ENCODE results near the gene CRYZ.
"Not testable (repeated sequence)": the region's sequence is repeated elsewhere in the genome, so short reads cannot be mapped to it uniquely, and the experiment has no call there.

Gene CRYZ

GRCh38 chr1:74683656-74684055, 49.2 kb downstream of the CRYZ start:
- in situ Hi-C loops (cut with MboI; ENCODE audit: low sequenced_read_pairs), result loop anchor here (25.0 kb wide), 1 partner anchor 846 kb away; no protein-coding TSS in a partner anchor

GRCh38 chr1:74681851-74682250, 51.0 kb downstream of the CRYZ start:
- in situ Hi-C loops (cut with MboI; ENCODE audit: low sequenced_read_pairs), result loop anchor here (25.0 kb wide), 1 partner anchor 845 kb away; no protein-coding TSS in a partner anchor

GRCh38 chr1:74681449-74681848, 51.4 kb downstream of the CRYZ start:
- in situ Hi-C loops (cut with MboI; ENCODE audit: low sequenced_read_pairs), result loop anchor here (25.0 kb wide), 1 partner anchor 844 kb away; no protein-coding TSS in a partner anchor

- in situ Hi-C loops (cut with MboI; ENCODE audit: low sequenced_read_pairs), result loop anchor here (25.0 kb wide), 1 partner anchor 844 kb away; no protein-coding TSS in a partner anchor
Measured at GRCh38 chr1:74681001-74681400, 51.8 kb downstream of the CRYZ start.

GRCh38 chr1:74679811-74680210, 53.0 kb downstream of the CRYZ start:
- in situ Hi-C loops (cut with MboI; ENCODE audit: low sequenced_read_pairs), result loop anchor here (25.0 kb wide), 1 partner anchor 843 kb away; no protein-coding TSS in a partner anchor

- in situ Hi-C loops (cut with MboI; ENCODE audit: low sequenced_read_pairs), result loop anchor here (25.0 kb wide), 1 partner anchor 841 kb away; no protein-coding TSS in a partner anchor
Measured at GRCh38 chr1:74677926-74678325, 54.9 kb downstream of the CRYZ start.

GRCh38 chr1:74674278-74675048, 58.4 kb downstream of the CRYZ start:
- in situ Hi-C loops (cut with MboI; ENCODE audit: low sequenced_read_pairs), result loop anchor here (25.0 kb wide), 1 partner anchor 837 kb away; no protein-coding TSS in a partner anchor

GRCh38 chr1:74673351-74674111, 59.3 kb downstream of the CRYZ start, which contains the start of gene ERICH3:
Gene ERICH3, minus strand, starts transcription at chr1:74673792. Its CDS starts 273 bp downstream, at chr1:74673519.
- in situ Hi-C loops (cut with MboI; ENCODE audit: low sequenced_read_pairs), result no loop called here

- in situ Hi-C loops (cut with MboI; ENCODE audit: low sequenced_read_pairs), result not testable (repeated sequence)
Measured at GRCh38 chr1:74670866-74671265, 62.0 kb downstream of the CRYZ start.

All from HL-60/S4 treated with retinoic acid at 250 ng/mL for 4 days and 3 days (cell line).